Activated CD4-positive, alpha-beta T cell treated with anti-CD3 and anti-CD28 coated beads, Interleukin-2, amount 10 ng/mL, durations not matched to agents 24 days and 14 days (primary cell): Measurements from ENCODE around the gene LRRC45. TPM values are rescaled to one million over a fixed set of nuclear protein-coding genes. Genes with fewer than 3 reads are reported as not detected.
"Not testable (repeated sequence)": the region's sequence is repeated elsewhere in the genome, so short reads cannot be mapped to it uniquely, and the experiment has no call there.

ENCODE experiments used
- DNase-seq: peaks from one replicate; pipeline ENCODE4 v3.0.0; 2022
- H3K27ac Mint-ChIP-seq: one replicate; pipeline ENCODE4 v1.8.0; 2022; ENCODE audit warnings: mild to moderate bottlenecking, mixed read lengths
- H3K27me3 Mint-ChIP-seq: one replicate; pipeline ENCODE4 v1.8.0; 2022; ENCODE audit warnings: mixed read lengths
- H3K36me3 Mint-ChIP-seq: one replicate; pipeline ENCODE4 v1.8.0; 2022; ENCODE audit warnings: low read depth, mild to moderate bottlenecking, mixed read lengths
- H3K4me1 Mint-ChIP-seq: one replicate; pipeline ENCODE4 v1.8.0; 2021; ENCODE audit warnings: mixed read lengths
- H3K4me3 Mint-ChIP-seq: one replicate; pipeline ENCODE4 v1.8.0; 2022; ENCODE audit warnings: mild to moderate bottlenecking, moderate library complexity, mixed read lengths
- H3K9me3 Mint-ChIP-seq: one replicate; pipeline ENCODE4 v1.8.0; 2021; ENCODE audit warnings: mixed read lengths
- intact Hi-C: fragments of 100-400 bp; cut with micrococcal nuclease; formaldehyde crosslinking; loops from one replicate; pipeline ENCODE4 v1.15.1; 2023
- total RNA-seq: library from RNA; stranded (reverse); gene quantifications from 2 replicates; pipeline ENCODE4 v1.2.3, GENCODE V29; 2022

The LRRC45 gene
- total RNA-seq, 1 donor from 2014 or later = 40.6 TPM

DNA sequence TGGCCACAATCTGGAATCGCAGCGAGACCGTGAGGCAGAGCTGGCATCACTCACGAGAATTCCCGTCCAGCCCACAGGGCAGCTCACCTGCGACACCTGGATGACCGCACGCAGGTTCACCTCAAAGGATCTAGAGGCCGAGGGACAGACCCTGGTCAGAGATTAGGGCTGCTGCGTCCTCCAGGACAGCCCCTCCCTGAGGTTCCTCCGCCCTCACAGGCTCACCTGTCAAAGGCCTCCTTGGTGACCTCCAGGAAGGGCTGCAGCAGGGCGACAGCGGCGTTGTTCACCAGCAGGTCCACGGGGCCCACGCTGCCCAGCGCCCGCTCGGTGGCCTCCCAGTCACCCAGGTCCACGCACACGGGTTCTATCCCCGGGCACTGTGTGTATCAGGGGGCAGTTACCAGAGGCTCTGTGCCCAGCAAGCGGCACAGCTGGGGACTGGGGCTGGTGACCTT lies 13.6 kb downstream of the LRRC45 start:
- H3K27ac Mint-ChIP-seq = peak overlapping the region; percentile 56

DNA sequence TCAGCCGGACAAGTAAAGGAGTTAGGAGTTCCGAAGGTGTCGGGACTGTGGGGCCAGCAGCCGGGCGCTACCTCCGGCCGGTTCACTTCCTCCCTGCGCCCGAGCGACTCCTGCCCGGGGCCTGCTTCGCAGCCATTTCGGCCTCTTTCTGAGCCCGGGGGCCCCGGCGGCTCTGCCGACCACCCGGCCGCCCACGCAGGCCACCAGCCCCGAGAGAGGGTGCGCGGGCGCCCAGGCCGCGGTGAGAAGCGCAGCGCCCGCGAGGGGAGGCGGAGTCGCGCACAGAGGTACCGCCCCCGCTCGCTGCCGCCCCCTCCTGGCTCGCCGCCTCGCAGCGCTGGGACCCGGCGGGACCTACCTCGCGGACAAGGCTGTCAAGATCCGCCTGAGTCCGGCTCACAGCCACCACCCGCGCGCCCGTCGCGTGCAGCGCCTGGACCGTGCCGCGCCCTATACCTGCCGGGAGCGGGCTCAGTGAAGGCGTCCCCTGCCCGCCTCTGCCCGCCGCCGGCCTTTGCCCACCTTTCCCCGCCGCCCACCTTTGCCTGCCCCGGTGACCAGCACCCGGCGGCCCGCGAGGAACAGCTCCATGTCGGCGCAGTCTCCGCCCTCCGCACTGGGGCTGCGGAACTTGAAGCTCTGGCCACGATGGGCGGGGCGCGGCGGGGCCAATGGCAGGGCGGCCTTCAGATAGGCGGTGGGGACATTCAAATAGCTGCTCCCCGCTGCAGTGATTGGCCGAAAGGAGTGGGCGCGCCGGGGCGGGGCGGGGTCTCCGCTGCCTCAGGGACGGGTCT lies 14.2 kb downstream of the LRRC45 start, which contains the start of gene DCXR:
DCXR (minus strand) TSS at position 606 of the 797 bp plus-strand sequence; CDS start at position 591, 15 bp downstream.
- peak within 1 kb of the TSS; percentile 96 for H3K27ac Mint-ChIP-seq
- intact Hi-C loops = loop anchor here (1.0 to 2.0 kb wide), 4 partner anchors 14 to 61 kb away; partner anchors contain the start of genes ASPSCR1, FASN, GPS1 and LRRC45
- H3K4me3 Mint-ChIP-seq = peak within 1 kb of the TSS; percentile 83
- H3K4me1 Mint-ChIP-seq = peaks cover 19% of the 10 kb centered on the region
- DNase-seq = peak; percentile 99
- H3K36me3 Mint-ChIP-seq = peaks cover 8% of the 10 kb centered on the region
- peaks cover 2% of the 10 kb centered on the region for H3K27me3 Mint-ChIP-seq
- no peaks in the 10 kb centered on the region for H3K9me3 Mint-ChIP-seq

More for the DNA sequence above, 13.6 kb downstream of the LRRC45 start:
- H3K36me3 Mint-ChIP-seq = peaks cover 8% of the 10 kb centered on the region
- no peak for DNase-seq
- H3K27me3 Mint-ChIP-seq = peaks cover 2% of the 10 kb centered on the region
- intact Hi-C loops = loop anchor here (1.0 to 2.0 kb wide), 4 partner anchors 13 to 62 kb away; partner anchors contain the start of genes ASPSCR1, FASN, GPS1 and LRRC45
- peak overlapping the region; percentile 83 for H3K4me3 Mint-ChIP-seq
- no peaks in the 10 kb centered on the region for H3K9me3 Mint-ChIP-seq
- peaks cover 19% of the 10 kb centered on the region for H3K4me1 Mint-ChIP-seq

DNA sequence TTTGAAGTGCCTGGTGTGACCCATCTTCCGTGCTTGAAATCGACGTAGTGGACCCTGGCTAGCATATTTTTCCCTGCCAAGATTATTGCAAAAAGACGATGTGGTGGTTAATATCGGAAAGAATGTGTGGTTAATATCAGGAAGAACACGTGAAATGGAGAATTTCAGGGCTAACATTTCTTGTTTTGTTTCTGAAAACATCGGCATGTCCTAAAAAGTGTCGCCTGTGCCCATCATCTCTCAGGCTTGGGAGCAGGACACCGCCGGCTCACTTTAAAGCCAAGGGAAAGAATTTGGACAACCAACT lies 14.7 kb downstream of the LRRC45 start:
- Mint-ChIP-seq H3K4me1 (peaks cover 18% of the 10 kb centered on the region), H3K9me3 (no peaks in the 10 kb centered on the region), H3K4me3 (peak overlapping the region; percentile 83), H3K27me3 (peaks cover 2% of the 10 kb centered on the region), H3K27ac (peak overlapping the region; percentile 96), H3K36me3 (peaks cover 8% of the 10 kb centered on the region)
- no peak for DNase-seq
- intact Hi-C loops = loop anchor here (1.0 to 2.0 kb wide), 4 partner anchors 13 to 61 kb away; partner anchors contain the start of genes ASPSCR1, FASN, GPS1 and LRRC45

GRCh38 chr17:82038796-82039409 lies 15.8 kb downstream of the LRRC45 start:
- H3K36me3 Mint-ChIP-seq, H3K9me3 Mint-ChIP-seq, intact Hi-C loops, DNase-seq, H3K27ac Mint-ChIP-seq, H3K27me3 Mint-ChIP-seq: not testable (repeated sequence)
- Mint-ChIP-seq H3K4me3 (peak overlapping the region; percentile 34), H3K4me1 (peaks cover 17% of the 10 kb centered on the region)

- Mint-ChIP-seq H3K36me3 (peaks cover 8% of the 10 kb centered on the region), H3K27ac (no peak overlapping the region), H3K27me3 (peaks cover 2% of the 10 kb centered on the region), H3K4me1 (peaks cover 17% of the 10 kb centered on the region), H3K4me3 (no peak overlapping the region), H3K9me3 (no peaks in the 10 kb centered on the region)
- DNase-seq = no peak
- intact Hi-C loops = no loop called here
Measured at GRCh38 chr17:82039695-82040299, 16.7 kb downstream of the LRRC45 start.

- intact Hi-C loops = no loop called here
- DNase-seq = no peak
- Mint-ChIP-seq H3K27ac (no peak overlapping the region), H3K4me3 (no peak overlapping the region), H3K4me1 (peaks cover 12% of the 10 kb centered on the region), H3K9me3 (no peaks in the 10 kb centered on the region), H3K27me3 (peaks cover 2% of the 10 kb centered on the region), H3K36me3 (no peaks in the 10 kb centered on the region)
Measured at GRCh38 chr17:82041144-82041814, 18.2 kb downstream of the LRRC45 start.

DNA sequence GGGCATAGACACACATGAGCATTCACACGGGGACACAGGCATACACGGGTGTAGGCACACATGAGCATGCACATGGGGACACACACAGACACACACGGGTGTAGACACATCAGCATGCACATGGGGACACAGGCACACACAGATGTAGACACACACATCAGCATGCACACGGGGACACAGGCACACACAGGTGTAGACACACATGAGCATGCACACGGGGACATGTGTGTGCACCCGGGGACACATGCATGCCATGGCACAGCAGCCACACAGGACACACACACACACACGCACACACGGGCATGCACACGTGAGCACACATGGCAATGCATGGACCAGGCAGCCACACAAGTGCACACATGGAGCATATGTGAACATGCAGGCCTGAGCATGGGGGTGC lies 19.5 kb downstream of the LRRC45 start:
- Mint-ChIP-seq H3K27ac (no peak overlapping the region), H3K36me3 (peaks cover 4% of the 10 kb centered on the region), H3K4me1 (peaks cover 16% of the 10 kb centered on the region), H3K9me3 (no peaks in the 10 kb centered on the region), H3K27me3 (peaks cover 2% of the 10 kb centered on the region), H3K4me3 (no peak overlapping the region)
- intact Hi-C loops = no loop called here
- no peak for DNase-seq

DNA sequence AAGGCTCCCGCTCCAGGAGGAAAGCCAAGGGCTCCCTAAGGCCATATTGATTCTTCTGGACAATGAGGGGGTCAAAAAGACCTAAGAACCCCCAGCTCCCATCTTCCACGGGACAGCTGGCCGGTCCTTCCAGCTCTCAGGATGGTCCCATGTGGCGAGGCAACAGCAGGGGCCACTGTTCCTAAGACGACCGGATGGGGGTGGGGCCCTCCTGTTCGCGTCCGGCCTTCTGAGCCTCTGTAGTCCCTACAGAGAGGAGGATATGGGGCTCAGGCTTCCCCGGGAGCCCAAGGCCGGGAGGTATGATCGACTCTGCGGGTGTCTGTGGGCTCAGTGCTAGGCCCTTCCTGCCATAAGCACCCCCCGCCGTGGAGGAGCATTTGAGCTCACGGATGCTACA lies 20.4 kb downstream of the LRRC45 start:
- Mint-ChIP-seq H3K4me3 (no peak overlapping the region), H3K9me3 (no peaks in the 10 kb centered on the region), H3K4me1 (peaks cover 11% of the 10 kb centered on the region), H3K27me3 (peaks cover 2% of the 10 kb centered on the region), H3K36me3 (peaks cover 6% of the 10 kb centered on the region), H3K27ac (no peak overlapping the region)
- no peak for DNase-seq
- intact Hi-C loops = no loop called here

DNA sequence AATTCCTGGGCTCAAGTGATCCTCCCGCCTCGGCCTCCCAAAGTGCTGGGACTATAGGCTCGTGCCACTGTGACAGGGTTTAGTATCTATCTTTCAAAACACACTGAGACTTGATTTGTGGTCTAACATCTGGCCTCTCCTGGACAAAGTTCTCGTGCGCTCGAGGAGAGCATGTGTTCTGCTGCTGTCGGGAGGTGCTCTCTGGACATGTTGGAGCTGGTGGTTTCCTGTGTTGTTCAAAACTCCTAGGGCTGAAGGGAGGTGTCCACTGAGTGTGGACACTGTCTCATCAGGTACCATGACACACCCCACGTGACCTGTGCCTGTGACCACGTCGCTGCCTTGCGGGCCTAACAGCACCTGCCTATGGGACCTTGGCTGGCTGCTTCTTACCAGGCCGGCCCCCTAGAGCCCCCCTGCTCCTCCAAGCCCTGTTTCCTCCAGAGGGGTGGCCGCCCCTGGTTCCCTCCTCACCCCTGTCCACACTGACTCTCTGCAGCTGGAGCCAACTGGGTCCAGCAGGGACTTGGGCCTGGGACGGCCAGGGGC lies 22.9 kb downstream of the LRRC45 start:
- Mint-ChIP-seq H3K27ac (no peak overlapping the region), H3K36me3 (peaks cover 6% of the 10 kb centered on the region), H3K4me1 (peaks cover 14% of the 10 kb centered on the region), H3K9me3 (no peaks in the 10 kb centered on the region), H3K27me3 (no peaks in the 10 kb centered on the region), H3K4me3 (no peak overlapping the region)
- no peak for DNase-seq
- intact Hi-C loops = no loop called here

GRCh38 chr17:82046903-82047302 lies 23.8 kb downstream of the LRRC45 start:
- no peak overlapping the region for H3K4me3 Mint-ChIP-seq
- H3K9me3 Mint-ChIP-seq = no peaks in the 10 kb centered on the region
- DNase-seq = no peak
- H3K4me1 Mint-ChIP-seq = peaks cover 14% of the 10 kb centered on the region
- no peak overlapping the region for H3K27ac Mint-ChIP-seq
- H3K27me3 Mint-ChIP-seq = no peaks in the 10 kb centered on the region
- peaks cover 6% of the 10 kb centered on the region for H3K36me3 Mint-ChIP-seq
- intact Hi-C loops = no loop called here

GRCh38 chr17:82047379-82047778 lies 24.3 kb downstream of the LRRC45 start:
- Mint-ChIP-seq H3K27ac (no peak overlapping the region), H3K4me3 (no peak overlapping the region), H3K9me3 (no peaks in the 10 kb centered on the region)

GRCh38 chr17:82047914-82048570 lies 24.9 kb downstream of the LRRC45 start:
- Mint-ChIP-seq H3K27me3 (no peaks in the 10 kb centered on the region), H3K4me1 (peaks cover 16% of the 10 kb centered on the region), H3K9me3 (no peaks in the 10 kb centered on the region), H3K4me3 (no peak overlapping the region), H3K36me3 (peaks cover 6% of the 10 kb centered on the region), H3K27ac (no peak overlapping the region)
- DNase-seq = no peak
- intact Hi-C loops = no loop called here

More at GRCh38 chr17:82047379-82047778, 24.3 kb downstream of the LRRC45 start:
- Mint-ChIP-seq H3K4me1 (peaks cover 14% of the 10 kb centered on the region), H3K27me3 (no peaks in the 10 kb centered on the region), H3K36me3 (peaks cover 6% of the 10 kb centered on the region)
- no peak for DNase-seq
- intact Hi-C loops = no loop called here

- no peaks in the 10 kb centered on the region for H3K27me3 Mint-ChIP-seq
- H3K4me1 Mint-ChIP-seq = peaks cover 16% of the 10 kb centered on the region
- no peak for DNase-seq
- peaks cover 6% of the 10 kb centered on the region for H3K36me3 Mint-ChIP-seq
- no peaks in the 10 kb centered on the region for H3K9me3 Mint-ChIP-seq
- H3K27ac Mint-ChIP-seq = no peak overlapping the region
- no peak overlapping the region for H3K4me3 Mint-ChIP-seq
- intact Hi-C loops = no loop called here
Measured at GRCh38 chr17:82048571-82048971, 25.5 kb downstream of the LRRC45 start.
